Middle frontal gyrus (tissue), 1 donor: ENCODE results near the gene ACAD8.
"Not testable (repeated sequence)": the region's sequence is repeated elsewhere in the genome, so short reads cannot be mapped to it uniquely, and the experiment has no call there.

Source experiments
- DNase-seq: peaks from one replicate; pipeline ENCODE4 v3.0.0-alpha.2; 2015; ENCODE audit warnings: low spot score; ENCODE audit errors: extremely low spot score

Gene ACAD8

DNA sequence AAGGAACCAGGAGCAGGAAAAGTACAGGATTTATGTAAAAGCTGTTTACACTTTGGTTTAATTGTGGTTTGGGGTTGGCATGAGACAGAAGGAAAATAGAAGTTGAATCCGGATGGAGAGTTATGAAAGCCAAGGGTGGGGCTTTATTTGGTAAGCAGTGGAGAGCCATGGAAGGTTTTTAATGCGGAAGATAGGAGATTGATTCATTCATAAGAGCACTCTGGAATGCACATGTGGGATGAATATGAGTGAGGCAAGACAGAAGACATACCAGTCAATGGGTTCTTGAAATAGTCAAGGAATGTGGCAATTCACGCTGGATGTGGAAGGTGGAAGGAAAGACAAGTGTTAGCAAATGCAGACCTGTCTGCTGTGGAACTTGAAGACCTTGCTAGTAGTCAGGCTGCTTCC is 13.5 kb downstream of the ACAD8 start:
- no peak for DNase-seq

DNA sequence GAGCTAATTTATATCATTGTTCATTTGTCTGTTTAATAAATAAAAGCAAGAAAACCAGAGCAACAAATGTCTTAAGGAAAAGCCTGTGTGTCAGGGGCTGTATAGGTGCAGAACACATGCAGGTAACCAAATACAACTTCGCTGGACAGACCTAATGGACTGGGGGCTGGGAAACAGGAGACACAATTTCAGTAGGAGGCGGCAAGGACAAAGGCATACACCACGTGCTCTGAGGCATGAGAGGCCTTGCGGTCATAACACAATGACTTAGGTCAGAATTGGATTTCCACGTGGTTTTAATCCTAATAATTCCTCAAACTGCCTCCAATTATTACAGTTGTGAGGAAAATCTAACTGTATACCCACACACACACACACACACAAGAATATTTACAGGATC is 14.1 kb downstream of the ACAD8 start:
- DNase-seq, result no peak

DNA sequence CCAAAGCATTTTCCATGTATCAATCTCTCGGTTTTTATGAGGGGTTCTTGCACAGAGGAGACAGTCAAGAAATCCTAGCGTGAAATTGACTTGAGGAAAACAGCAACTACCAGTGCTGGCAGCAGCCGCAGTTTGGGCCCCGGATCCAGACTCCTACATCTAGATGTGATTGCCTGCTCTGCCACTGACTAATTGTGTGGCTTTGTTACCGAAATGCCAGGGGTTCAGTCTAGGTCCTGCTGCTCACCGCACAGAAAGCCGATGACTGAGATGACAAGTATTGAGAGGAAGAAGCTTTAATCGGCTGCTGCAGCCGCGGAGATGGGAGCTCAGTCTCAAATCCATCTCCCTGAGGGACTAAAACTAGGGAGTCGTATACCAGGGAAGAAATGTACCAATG is 14.6 kb downstream of the ACAD8 start:
- no peak for DNase-seq

- no peak for DNase-seq
Measured at GRCh38 chr11:134270250-134270714, 16.9 kb downstream of the ACAD8 start.

DNA sequence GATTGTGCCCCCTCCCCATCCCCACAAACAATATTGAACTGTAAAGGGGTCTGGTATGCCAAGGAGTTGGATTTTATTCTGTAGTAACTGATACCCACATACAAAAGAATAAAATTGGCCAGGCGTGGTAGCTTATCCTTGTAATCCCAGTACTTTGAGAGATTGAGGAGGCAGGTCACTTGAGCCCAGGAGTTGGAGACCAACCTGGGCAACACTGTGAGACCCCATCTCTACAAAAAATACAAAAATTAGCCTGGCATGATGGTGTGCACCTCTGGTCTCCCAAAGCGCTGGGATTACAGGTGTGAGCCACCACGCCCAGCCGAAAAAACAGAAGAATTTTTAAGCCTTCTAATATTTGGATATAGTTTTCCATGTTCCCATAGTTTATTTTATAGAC is 18.6 kb downstream of the ACAD8 start:
- no peak for DNase-seq

DNA sequence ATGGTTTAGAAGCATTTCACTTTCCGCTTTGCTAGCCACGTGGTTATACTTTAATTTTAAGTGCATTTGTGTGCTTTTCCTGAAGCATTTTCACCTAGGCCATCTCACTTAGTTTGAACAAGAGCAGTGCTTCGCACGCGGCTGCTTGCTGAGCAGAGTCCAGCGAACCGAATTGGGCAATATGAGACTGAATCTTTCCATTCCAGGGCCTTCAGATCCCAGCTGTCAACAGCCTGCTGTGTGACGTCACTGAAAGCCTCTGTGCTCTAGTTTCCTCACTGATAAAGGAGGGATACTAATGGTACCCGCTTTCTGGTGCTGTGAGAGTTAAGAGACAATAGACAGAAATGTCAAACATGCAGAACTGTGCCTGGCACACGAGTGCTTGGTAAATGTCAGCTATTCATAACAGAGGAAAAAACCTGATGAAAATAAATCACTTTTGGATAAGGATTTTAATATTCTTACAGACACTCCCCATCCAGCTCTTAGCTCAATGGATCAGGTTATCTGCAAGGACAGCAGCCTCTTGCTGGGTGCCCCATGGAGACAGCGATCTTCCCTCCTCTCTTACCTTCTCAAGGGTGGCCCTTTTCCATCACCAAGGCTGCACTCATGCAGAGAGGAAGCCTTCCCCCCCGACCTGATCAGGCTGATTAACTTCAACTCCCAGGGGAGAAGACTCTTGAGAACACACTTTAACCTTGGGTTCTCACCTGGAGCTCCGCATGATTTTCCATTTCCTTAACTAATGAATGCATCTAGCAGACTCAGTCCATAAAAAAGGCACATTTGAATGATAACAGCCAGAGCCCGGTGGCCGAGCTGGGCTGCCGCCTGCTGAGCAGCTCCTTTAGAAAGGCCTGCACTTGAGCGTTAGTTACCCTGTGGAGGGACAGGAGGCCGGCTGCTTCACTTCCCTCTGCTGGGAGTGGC is 19.3 kb downstream of the ACAD8 start:
- no peak for DNase-seq

DNA sequence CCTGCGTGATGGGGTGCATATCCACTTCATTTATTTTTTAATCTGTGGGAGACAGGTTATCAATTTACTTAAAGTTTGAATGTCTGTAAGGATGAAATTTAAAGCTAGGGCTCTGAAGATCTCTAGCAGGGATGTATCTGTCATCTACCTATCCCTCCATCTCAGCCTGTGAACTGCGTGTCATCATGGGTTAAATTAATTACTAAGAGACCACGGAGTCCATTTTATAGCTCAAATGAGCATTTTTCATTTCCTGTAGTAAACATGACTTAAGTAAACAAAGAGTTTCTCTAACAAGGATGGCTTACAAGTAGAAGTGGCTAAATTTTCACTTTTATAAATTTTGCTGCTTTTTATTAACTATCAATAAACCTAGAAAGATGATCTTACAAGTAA is 19.9 kb downstream of the ACAD8 start:
- DNase-seq, result no peak

GRCh38 chr11:134275188-134275533 is 21.8 kb downstream of the ACAD8 start:
- no peak for DNase-seq

DNA sequence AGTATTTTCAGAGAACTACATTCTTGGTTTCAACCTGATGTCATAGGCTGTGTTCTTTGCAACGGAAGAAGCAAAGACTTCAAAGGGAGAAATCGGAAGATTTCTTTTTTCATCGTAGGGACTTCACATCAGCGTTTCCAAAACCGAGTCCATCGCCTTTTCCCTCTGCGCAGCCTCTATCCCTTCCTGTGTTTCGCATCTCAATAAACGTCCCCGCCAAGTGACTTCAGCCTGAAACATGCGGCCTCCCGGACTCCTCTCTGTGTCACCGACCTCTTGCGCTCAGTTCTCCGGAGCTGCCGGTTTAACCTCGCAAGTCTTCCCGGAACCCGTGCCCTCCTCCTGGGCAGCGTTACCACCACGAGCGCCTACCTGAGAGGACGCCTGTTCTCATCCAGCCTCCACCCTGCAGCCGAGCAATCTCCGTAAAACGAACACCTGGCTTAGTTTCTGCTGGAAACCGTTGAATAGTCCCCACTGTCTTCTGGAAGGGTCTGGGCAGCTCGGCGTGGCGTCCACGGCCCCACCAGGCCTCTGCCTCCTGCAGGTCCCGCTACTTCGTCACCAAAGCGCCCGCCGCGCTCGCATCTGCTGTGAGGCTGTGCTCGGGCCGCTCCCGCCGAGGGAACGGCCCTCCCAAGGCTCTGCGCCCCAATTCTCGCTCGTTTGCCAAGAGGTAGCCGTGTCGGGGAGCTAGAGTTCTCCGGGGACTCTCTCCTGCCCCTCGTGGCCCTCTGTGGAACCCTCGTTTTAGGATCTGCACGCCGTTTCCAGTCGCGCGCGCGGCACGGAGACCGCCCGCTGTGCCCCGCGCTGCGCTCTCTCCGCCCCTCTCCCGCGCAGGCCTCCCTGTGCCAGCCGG is 22.4 kb downstream of the ACAD8 start, which contains the start of gene GLB1L3:
Gene GLB1L3, plus strand, starts transcription at position 846 of the 862 bp plus-strand sequence. CDS start 362 bp downstream, outside the sequence.
- peak; percentile 67 for DNase-seq

GRCh38 chr11:134276396-134277182 is 23.2 kb downstream of the ACAD8 start:
- no peak for DNase-seq

GRCh38 chr11:134277183-134278001 is 24.0 kb downstream of the ACAD8 start:
- no peak for DNase-seq

DNA sequence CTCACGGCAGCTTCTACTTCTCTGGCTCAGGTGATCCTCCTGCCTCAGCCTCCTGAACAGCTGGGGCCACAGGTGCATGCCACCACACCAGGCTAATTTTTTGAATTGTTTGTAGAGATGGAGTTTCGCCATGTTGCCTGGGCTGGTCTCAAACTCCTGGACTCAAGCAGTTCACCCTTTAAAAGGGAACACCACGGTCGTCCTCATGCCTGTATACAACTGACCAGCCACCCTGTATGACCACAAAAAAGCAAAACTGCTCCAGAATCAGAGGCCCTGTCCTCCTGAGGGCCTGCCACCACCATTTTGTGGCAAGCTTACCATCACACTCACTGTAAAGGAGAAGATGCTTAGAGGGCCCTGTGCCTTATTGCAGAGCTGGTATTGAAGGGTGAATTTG is 25.0 kb downstream of the ACAD8 start:
- DNase-seq, result no peak

DNA sequence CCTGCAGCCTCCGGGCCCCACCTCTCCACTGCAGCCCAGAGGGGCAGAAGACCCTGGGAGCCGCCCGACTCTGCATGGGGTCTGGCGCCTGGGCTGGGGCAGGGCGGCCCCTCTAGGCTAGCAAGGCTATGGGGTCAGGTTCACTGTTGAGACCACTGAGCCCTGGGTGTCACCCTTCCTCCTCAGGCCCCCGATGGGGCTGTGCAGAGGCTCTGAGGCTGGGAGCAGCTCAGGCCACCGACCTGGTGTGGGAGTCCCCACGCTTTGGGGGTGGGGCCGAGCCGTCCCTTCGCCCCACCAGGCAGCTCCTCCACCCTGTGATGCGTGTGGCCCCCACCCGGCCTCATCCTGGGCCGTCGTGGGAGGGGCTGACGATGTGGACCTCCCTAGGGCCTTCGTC is 28.3 kb downstream of the ACAD8 start:
- DNase-seq, result not testable (repeated sequence)

DNA sequence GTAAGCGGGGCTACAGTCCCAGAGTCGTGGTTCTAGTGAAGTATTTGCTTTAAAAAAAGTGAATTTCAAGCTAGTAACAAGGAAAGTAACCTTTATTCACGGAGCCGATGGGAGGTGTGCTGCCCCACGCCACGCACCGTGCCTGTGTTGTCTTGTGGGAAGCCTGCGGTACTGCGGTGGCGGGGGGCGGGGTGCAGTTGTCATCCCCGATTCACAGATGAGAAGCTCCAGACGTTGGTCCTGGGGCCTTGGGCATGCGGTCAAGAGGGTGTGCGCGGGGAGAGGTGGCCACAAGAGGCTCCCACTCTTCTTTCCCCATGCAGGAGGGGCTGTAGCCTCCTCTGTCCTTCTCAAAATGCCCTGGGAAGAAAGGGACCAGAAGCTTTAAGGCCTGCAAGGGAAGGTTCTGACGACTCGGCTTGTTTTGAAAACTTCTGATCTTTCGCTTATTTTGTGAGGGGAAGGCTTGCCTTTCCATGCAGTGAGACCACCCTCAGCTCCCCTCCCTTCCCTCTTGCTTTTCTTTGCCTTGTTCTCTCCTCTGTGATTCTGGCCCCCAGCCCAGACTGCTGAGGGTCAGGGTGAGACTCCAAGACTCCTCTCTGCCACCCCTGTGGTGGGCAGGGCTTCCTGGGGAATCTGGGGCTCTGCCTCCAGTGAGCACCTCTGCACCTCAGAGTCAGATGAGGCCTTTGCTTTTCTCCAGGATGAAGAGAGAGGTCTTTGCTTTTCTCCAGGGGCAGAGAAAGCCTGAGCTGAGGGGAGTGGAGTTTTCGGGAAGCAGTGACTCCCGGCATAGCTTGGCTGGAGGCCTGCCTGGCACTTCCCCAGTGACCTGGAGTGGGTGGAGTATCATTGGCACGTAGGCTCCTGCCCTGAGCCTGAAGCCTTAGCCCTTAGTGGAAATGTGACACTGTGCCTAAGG is 29.0 kb downstream of the ACAD8 start:
- DNase-seq, result no peak

- DNase-seq, result no peak
Measured at GRCh38 chr11:134283461-134284230, 30.3 kb downstream of the ACAD8 start.

- not testable (repeated sequence) for DNase-seq
Measured at GRCh38 chr11:134284349-134284748, 31.0 kb downstream of the ACAD8 start.

GRCh38 chr11:134287561-134287960 is 34.2 kb downstream of the ACAD8 start:
- DNase-seq, result no peak

DNA sequence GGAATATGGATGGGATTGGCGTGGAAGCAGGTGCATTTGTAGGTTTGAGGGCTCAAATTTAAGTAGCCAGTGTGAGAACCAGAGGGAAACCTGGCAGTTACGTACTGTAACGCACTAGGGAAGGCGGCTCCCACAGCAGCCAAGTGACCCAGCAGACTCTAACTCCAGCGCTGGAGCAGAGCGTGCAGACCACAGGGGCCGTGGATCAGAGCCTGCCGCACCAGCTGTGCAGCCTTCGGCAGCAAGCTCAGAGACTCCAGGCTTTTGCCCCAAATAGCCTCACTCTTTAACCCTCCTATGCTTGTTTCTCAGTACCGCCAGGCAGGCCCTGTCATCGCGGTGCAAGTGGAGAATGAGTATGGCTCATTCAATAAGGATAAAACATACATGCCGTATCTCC is 35.1 kb downstream of the ACAD8 start:
- no peak for DNase-seq

GRCh38 chr11:134289167-134289566 is 35.8 kb downstream of the ACAD8 start:
- DNase-seq, result no peak
